Esophagus muscularis mucosa (tissue), 4 donors: ENCODE measurements around the gene BCAS3. TPM values are rescaled to one million over a fixed set of nuclear protein-coding genes. Genes with fewer than 3 reads are reported as not detected.

Source experiments
- DNase-seq: peaks from one replicate; pipeline ENCODE4 v3.0.0-alpha.2; 2017; ENCODE audit errors: extremely low spot score
- H3K27ac ChIP-seq, 4 donors: fragments of 200-600 bp; sonication (generic); replicated peaks in 1 of 4; 1 replicate in 3 of 4; 2 replicates in 1 of 4; pipeline ENCODE4 v1.5.1; 2016 to 2019; ENCODE audit warnings: mild to moderate bottlenecking in 1 of 4
- H3K27me3 ChIP-seq, 4 donors: fragments of 200-600 bp; sonication (generic); one replicate each; pipeline versions ENCODE4 v1.5.1 to v1.6.0; 2016 to 2019
- H3K36me3 ChIP-seq, 4 donors: fragments of 200-600 bp; sonication (generic); one replicate each; pipeline ENCODE4 v1.5.1; 2016 to 2019
- H3K4me1 ChIP-seq, 4 donors: fragments of 200-600 bp; sonication (generic); one replicate each; pipeline ENCODE4 v1.5.1; 2016 to 2019
- H3K4me3 ChIP-seq, 4 donors: fragments of 200-600 bp; sonication (generic); 1 replicate in 2 of 4; 2 replicates in 2 of 4; pipeline ENCODE4 v1.5.1; 2016 to 2019; ENCODE audit warnings: mild to moderate bottlenecking in 4 of 4, moderate library complexity in 1 of 4
- H3K9me3 ChIP-seq, 4 donors: fragments of 200-600 bp; sonication (generic); 1 replicate in 3 of 4; 2 replicates in 1 of 4; pipeline ENCODE4 v1.5.1; 2016 to 2019
- CTCF ChIP-seq, 3 experiments: fragments of 200-600 bp in 2 of 3; fragments of 450-650 bp in 1 of 3; sonication (generic) in 2 of 3; IDR thresholded peaks; one replicate each; pipeline ENCODE4 v1.5.1; 2017 to 2019; ENCODE audit warnings: antibody characterized with exemption in 3 of 3, mild to moderate bottlenecking in 2 of 3, moderate library complexity in 1 of 3
- EP300 ChIP-seq: sonication (generic); formaldehyde crosslinking; IDR thresholded peaks from one replicate; pipeline ENCODE4 v1.6.1; 2017; ENCODE audit warnings: antibody characterized with exemption
- POLR2A ChIP-seq: fragments of 450-650 bp; IDR thresholded peaks from one replicate; pipeline ENCODE4 v1.6.1; 2017; ENCODE audit warnings: antibody characterized with exemption, moderate library complexity, mild to moderate bottlenecking, low read depth
- POLR2AphosphoS5 ChIP-seq, 2 donors: sonication (generic); formaldehyde crosslinking; IDR thresholded peaks; one replicate each; pipeline ENCODE4 v1.6.1; 2017; ENCODE audit warnings: antibody characterized with exemption in 2 of 2
- WGBS: methylation state at CpG from one replicate; pipeline ENCODE4 v1.1.5; 2018; 5-methylcytosine and 5-hydroxymethylcytosine counted together
- intact Hi-C: fragments of 100-400 bp; cut with DNase I; formaldehyde crosslinking; loops from one replicate; pipeline ENCODE4 v1.15.1; 2023
- total RNA-seq, 4 donors: library from RNA; depleted of rRNA; stranded (reverse); fragments of >200 nt; gene quantifications; one replicate each; pipeline versions ENCODE4 v1.1.0 to v1.2.1, GENCODE V29; 2016

Gene BCAS3
- total RNA-seq, 4 donors from 2014 or later = 17.4 to 25.7 (median 19.5) TPM

- intact Hi-C loops = loop anchor here (2.0 to 10.0 kb wide), 4 partner anchors 135 to 691 kb away; partner anchors contain the start of gene BRIP1
- 92% methylated on average over 6 of the region's 6 CpGs for WGBS
- Histone ChIP-seq H3K36me3 (no peaks in the 10 kb centered on the region), H3K27me3 (peaks cover 0 to 17% (median 0%) of the 10 kb centered on the region in 4 donors), H3K4me1 (peaks cover 30 to 61% (median 50%) of the 10 kb centered on the region in 4 donors), H3K27ac (peak overlapping the region; percentile 73 to 78 (median 76)), H3K4me3 (peak overlapping the region in 1 of 4 donors; percentile 39), H3K9me3 (no peaks in the 10 kb centered on the region)
- TF ChIP-seq CTCF (IDR thresholded peaks at IDR 0.05) (no peak), EP300 (no peak), POLR2A (no peak), POLR2AphosphoS5 (IDR thresholded peaks at IDR 0.05) (no peak)
- peak; percentile 82 for DNase-seq
These were observed 738.5 kb downstream of the BCAS3 start for GRCh38 chr17:61416211-61416539.

DNA sequence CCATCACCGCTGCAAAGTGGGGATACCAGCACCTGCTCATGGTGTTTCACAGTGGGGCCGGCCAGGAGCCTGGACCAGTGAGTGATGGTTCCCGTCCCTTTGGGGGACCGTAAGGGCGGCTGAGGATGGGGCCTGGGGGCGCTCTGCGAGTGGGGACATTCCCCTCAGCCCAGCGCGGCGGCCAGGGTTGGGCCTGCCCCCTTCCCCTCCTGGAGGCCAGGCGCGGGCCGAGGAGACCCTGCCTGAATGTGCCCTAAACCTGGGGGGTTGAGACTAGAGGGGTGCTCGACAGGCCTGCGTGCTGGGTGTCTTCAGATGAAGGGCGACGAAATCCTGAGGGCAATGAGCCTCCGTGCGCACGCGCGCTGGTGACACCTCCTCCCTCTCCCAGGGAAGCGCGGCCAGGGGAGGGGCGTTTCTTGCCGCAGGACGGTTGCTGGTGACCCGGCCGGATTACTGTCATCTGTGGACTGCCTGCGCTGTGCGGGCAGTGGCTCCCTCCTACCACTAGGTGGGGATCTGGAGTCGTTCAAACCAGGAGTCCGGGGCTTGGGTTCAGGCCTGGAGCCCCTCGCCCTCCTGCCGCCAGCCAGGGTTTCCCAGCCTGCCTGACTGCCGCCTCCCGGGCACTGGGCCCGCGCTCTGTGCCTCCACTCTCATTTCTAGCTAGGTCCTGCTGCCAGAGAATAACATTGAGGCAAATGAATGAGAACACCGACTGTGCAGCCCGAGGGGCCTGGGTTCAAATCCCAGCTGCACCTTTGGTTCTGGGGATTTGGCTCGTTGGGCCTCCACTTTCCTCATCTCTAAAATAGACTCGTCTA is 739.1 kb downstream of the BCAS3 start:
- H3K9me3 ChIP-seq = no peaks in the 10 kb centered on the region
- peaks cover 0 to 15% (median 0%) of the 10 kb centered on the region in 4 donors for H3K27me3 ChIP-seq
- intact Hi-C loops = loop anchor here (2.0 to 10.0 kb wide), 4 partner anchors 134 to 692 kb away; partner anchors contain the start of gene BRIP1
- peak overlapping the region; percentile 30 to 47 (median 38) for H3K4me3 ChIP-seq
- peaks cover 28 to 55% (median 44%) of the 10 kb centered on the region in 4 donors for H3K4me1 ChIP-seq
- H3K36me3 ChIP-seq = no peaks in the 10 kb centered on the region
- H3K27ac ChIP-seq = peak overlapping the region; percentile 73 to 78 (median 76)
- WGBS = 38% methylated on average over 22 of the region's 43 CpGs
- DNase-seq = peak; percentile 96
- no peak for TF ChIP-seq EP300
- peak in 1 of 2 donors; percentile 74 for TF ChIP-seq POLR2AphosphoS5 (IDR thresholded peaks at IDR 0.05)
- TF ChIP-seq POLR2A = no peak
- TF ChIP-seq CTCF (IDR thresholded peaks at IDR 0.05) = peak in 2 of 3 experiments; percentile 89 to 91

DNA sequence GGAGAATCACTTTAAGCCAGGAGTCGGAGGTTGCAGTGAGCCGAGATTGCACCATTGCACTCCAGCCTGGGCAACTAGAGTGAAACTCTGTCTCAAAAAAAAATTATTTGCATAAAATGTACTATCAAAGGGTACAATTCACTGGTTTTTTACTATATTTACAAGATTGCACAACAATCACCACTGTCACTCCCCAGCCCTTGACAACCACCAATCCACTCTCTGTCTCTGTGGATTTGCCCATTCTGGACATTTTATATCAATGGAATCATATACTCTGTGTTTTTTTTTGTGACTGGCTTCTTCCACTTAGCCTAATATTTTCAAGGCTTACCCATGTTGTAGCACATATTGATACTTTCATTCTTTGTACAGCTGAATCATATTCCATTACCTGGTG is 740.8 kb downstream of the BCAS3 start:
- 82% methylated on average over 2 of the region's 2 CpGs for WGBS
- Histone ChIP-seq H3K27ac (no peak overlapping the region), H3K9me3 (no peaks in the 10 kb centered on the region), H3K4me1 (peaks cover 18 to 38% (median 30%) of the 10 kb centered on the region in 4 donors), H3K4me3 (no peak overlapping the region), H3K27me3 (peaks cover 0 to 27% (median 4%) of the 10 kb centered on the region in 4 donors), H3K36me3 (no peaks in the 10 kb centered on the region)
- intact Hi-C loops = loop anchor here (5.0 to 10.0 kb wide), 3 partner anchors 419 to 694 kb away; partner anchors contain the start of gene BRIP1
- no peak for TF ChIP-seq POLR2AphosphoS5 (IDR thresholded peaks at IDR 0.05)
- no peak for TF ChIP-seq CTCF (IDR thresholded peaks at IDR 0.05)
- TF ChIP-seq EP300 = no peak
- no peak for TF ChIP-seq POLR2A
- no peak for DNase-seq

DNA sequence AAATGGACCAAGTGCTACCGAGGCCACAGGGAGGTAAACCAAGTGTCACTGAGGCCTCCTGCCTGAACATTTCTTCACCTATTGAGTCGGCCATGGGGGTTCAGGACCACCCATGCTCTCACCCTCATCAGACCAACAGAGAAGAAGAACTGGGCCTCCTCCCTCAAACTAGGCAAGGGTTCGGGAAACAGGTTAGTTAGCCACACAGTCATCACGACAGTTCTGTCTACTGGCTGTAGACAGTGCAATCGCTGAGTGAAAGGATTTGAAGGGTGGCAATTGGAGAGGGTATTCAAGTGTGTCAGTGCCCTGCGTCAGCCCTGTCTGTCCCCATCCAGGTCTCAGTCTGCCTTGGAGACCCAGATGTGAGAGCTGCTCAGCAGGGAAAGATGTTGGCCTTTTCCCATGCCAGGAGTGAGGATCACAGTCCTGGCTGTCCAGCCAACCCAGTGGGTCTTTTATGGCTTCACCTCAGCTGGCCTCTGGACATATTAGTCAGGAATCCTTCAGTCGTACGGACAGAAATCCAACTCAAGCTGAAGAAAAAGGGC is 741.9 kb downstream of the BCAS3 start:
- no peaks in the 10 kb centered on the region for H3K36me3 ChIP-seq
- intact Hi-C loops = loop anchor here (5.0 to 10.0 kb wide), 4 partner anchors 65 to 695 kb away; partner anchors contain the start of gene BRIP1
- H3K27ac ChIP-seq = no peak overlapping the region
- no peak for TF ChIP-seq EP300
- no peak for TF ChIP-seq CTCF (IDR thresholded peaks at IDR 0.05)
- no peak for TF ChIP-seq POLR2AphosphoS5 (IDR thresholded peaks at IDR 0.05)
- TF ChIP-seq POLR2A = no peak
- peaks cover 0 to 37% (median 10%) of the 10 kb centered on the region in 4 donors for H3K27me3 ChIP-seq
- no peak overlapping the region for H3K4me3 ChIP-seq
- WGBS = 82% methylated on average over 8 of the region's 8 CpGs
- H3K9me3 ChIP-seq = no peaks in the 10 kb centered on the region
- DNase-seq = peak; percentile 74
- peaks cover 8 to 27% (median 19%) of the 10 kb centered on the region in 4 donors for H3K4me1 ChIP-seq
